Hematopoietic multipotent progenitor cell (in vitro differentiated cells): Measurements from ENCODE around the gene BICC1. TPM values are rescaled to one million over a fixed set of nuclear protein-coding genes. Genes with fewer than 3 reads are reported as not detected.

ENCODE experiments used
- DNase-seq, 3 donors: peaks; one replicate each; pipeline ENCODE4 v3.0.0-alpha.2; 2011 to 2015; ENCODE audit warnings: low read depth in 2 of 3, low spot score in 2 of 3
- total RNA-seq: library from RNA; depleted of rRNA; stranded (reverse); fragments of >200 nt; gene quantifications from one replicate; pipeline ENCODE4 v1.2.3, GENCODE V29; 2012

The BICC1 gene
- total RNA-seq, 1 donor, result 1.3 TPM

DNA sequence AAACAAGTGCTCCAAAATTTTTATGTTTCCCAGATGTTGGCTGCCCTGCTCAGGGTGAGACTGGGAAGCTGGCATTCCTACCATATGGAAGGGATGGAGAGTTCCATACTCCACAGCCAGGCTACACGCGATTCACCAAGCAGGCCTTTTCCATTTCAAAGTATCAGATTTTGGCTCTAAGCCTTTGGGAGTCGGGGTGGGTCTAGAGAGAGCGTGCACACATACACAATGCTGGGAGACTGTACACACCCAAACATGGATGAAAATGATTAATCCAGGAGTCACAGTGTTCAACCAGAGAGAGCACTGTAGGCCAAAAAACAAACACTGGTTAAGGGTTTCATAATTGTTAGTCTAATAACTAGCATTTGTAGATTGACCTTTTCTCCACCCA lies 295.0 kb downstream of the BICC1 start:
- no peak for DNase-seq

DNA sequence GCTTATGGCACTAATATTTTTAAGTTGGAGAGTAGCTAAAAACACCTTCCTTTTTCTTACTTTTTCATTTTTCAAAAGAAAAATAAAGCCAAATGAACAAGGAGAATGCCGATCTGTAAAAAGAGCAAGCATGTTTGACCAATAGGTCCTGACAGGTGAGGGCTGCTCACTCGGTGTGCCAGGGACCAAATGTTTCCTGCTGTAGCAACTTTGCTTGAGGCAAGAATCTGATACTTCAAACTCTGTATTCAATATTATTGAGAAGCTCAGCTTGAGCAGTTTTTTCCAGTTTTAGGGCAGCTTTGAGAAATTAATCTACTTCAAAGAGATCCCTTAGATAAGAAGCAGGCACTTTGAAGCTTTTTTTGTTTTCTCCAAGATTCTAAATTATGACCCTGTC lies 298.1 kb downstream of the BICC1 start:
- DNase-seq, result no peak

DNA sequence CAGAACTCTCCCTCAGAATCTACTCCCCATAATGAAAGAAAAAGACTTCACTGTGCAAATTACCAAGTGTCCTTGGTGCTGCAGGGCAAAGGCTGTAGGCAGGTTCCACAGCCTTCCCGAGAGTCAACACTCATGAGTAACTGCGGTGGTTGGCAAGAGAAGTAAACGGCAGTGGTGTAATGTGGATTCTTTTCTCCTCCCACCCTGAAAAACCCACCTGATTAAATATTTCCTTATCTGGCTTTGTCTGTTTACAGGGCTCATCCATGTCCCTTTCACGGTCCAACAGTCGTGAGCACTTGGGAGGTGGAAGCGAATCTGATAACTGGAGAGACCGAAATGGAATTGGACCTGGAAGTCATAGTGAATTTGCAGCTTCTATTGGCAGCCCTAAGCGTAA lies 300.9 kb downstream of the BICC1 start:
- no peak for DNase-seq

DNA sequence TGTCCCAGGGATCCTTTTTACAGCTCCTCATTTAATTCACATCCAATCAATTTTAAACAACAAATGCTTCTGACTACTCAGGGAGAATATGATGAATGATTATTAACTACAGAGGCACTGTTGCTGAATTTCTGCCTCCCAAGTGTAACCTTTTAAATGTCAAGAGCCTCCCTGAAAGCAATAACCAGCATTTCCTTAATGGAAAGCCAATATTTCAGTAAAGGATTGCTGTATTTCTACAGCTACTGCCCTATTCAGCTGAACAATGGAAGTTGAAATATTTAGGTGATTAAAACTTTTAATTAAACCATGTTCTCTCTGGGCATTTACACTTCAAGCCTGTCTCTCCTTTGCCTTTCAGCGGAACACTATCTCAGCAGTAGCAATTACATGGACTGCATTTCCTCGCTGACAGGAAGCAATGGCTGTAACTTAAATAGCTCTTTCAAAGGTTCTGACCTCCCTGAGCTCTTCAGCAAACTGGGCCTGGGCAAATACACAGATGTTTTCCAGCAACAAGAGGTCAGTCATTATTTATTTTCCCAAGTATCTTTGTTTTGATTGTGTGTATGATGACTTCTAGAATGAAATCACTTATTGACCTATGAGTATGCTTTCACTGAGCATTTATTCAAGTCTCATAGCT lies 304.7 kb downstream of the BICC1 start:
- no peak for DNase-seq

DNA sequence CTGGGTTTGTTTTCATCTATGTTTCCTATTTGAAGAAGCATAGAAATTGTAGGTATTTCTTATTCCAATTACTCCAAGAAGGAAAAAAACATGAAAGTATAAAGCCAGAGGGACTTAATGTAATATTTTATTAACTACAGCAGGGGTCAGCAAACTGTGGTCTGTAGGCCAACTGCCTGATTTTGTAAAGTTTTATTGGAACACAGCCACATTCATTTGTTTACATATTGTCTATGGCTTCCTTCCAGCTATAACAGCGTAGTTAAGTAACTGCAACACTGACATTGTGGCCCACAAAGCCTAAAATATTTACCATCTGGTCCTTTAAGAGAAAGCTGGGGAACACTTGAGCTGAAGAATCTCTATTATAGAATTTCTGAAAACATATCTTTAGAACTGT lies 306.2 kb downstream of the BICC1 start:
- DNase-seq, result no peak

DNA sequence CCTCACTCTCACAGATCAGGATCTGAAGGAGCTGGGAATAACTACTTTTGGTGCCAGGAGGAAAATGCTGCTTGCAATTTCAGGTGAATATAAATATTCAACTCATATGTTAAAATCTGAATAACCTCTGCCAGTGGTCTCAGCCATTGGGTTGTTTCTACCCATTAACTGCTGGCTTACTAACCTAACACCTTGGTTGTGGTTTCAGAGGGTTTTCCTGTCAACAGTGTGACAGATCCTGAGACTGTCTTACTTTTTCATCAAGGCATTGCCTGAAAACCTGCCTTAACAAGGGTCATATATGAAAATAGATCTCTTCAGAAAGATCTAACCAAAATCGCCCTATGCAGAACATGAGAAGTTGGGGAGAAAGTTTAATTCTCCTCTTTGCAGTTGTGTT lies 307.7 kb downstream of the BICC1 start:
- no peak for DNase-seq

DNA sequence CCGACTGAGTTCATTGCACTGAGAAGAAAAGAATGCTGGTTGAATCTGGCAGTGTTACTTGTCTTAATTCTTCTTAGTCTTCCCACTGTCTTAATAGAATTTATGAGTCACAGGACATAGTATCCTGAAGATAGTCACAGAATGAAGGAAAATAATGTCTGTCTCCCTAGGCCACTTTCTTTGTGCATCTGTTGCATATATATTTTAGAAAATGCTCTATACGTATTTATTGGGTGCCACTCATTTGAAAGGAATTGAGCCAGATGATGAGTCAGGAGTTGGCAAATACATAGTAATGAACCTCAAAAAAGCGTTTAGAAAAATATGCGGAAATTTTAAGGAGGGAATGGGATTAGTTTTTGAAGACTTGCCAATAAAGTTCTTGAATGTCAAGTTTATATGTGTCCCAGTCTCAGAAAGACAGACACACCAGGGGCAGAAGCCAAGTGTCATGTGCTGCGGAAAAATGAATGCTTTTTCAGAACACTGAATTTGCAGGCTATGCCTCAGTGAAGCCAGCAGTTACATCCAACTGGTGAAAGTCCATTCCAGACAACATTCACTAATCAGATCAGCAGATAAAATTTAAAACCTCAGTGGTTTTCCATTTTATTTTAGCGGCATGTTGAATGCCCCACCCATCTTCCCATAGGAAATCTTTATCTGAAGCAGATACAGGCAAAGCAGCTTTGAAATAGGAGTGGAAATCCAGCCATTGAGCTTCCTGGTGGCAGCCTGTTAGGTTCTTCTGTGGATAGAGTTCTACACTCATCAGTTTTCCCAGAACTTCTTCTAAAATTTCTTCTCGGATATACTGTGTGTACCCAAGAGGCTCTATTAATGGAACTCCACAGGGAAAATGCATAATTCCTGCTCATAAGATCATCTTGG lies 308.4 kb downstream of the BICC1 start:
- DNase-seq, result no peak

DNA sequence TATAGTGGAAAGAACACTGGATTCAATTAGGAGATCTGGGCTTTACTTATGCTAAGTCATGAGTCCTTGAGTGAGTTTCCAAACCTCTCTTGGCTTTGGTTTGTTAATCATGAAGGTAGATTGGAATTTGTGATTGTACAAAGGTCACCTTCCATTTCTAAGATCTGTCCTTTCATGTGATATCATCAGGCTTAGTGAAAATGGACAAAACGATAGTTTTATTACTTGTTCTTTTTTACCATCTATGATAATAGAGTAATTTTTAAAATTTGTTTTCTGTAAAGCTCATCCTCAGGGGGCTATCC lies 309.0 kb downstream of the BICC1 start:
- no peak for DNase-seq

DNA sequence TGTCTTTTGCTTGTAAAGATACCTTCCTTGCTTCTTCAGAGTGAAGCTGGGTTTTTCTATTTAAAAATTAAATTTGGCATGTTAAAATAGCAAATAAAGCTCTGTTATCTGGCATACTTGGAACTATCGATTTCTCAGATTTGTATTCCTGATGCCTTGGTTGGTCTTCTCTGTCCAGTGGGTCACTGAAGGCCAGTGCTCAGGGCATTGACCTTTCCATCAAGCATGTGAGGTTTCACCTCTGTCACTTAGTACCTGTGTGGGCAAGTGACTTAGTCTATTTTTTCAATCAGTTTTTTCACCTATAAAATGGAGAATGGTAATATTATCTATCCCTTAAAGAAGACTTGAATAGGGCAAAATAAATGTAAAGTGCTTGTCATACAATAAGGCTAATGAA lies 311.3 kb downstream of the BICC1 start:
- DNase-seq, result no peak

DNA sequence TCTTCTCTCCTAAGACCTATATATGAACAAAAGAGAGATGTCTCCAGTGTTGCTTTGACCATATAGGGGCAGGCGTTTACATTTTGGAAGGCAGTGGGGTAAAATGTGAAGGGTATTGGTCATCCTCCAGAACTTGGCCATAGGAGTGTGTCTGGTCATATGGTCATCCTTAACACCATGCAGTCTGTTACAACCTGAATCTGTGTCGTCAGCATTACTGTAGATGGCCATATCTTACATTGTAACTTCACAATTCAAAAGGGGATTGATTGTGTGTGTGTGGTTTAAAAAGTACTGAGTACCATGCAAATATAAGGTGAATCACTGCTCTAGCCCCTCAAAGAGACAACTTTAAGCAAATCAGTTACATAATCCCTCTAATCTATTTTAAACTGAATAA lies 311.7 kb downstream of the BICC1 start:
- DNase-seq, result no peak

DNA sequence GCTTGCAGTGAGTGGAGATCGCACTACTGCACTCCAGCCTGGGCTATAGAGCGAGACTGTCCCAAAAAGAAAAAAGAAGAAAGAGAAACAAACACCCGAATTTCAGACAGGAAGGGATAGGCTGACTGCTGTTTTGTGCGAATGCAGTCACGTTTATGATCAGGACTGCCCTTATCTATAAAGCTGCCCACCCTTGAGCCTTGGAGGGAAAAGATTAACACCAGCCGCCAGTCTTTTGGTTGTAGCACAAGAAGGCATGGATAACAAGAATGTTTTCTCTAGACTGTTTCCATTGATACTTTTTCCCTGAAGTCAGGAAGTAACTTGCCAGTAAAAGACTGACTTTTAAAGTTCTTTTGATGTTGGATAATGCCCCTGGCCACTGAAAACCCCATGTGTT lies 314.0 kb downstream of the BICC1 start:
- DNase-seq, result no peak

DNA sequence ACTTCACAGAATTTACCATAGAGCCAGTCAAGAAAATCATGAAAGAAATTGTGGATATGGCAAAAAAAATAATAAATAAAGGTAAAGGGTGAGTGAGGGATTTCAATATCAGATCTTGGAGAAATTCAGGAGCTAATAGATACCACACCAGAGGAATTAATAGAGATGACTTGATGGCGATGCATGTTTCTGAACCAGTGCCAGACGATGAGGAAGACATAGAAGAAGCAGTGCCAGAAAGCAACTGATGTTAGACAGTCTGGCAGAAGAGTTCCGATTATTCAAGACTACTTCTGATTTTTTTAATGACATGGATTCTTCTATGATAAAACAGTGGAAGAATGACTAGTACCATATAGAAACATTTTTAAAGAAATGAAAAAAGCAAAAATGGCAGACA lies 314.7 kb downstream of the BICC1 start:
- no peak for DNase-seq

DNA sequence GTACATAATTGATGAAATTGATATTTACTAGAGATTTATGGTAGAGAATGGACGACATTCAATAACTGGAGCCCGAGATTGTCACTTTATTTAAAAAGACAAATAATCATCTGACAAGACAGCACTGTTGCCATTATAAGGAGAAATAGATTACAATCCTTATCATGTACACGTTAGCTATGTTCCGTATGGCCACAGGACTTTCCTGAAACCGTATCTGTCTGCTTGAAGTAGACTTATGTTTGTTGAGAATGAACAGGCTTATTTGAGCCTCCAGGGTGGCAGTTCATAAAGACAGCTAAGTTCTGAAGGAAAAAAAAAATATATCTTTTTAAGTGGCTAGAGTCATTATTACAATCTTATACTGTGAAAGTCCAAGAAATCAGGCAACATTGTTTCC lies 317.2 kb downstream of the BICC1 start:
- DNase-seq, result no peak

DNA sequence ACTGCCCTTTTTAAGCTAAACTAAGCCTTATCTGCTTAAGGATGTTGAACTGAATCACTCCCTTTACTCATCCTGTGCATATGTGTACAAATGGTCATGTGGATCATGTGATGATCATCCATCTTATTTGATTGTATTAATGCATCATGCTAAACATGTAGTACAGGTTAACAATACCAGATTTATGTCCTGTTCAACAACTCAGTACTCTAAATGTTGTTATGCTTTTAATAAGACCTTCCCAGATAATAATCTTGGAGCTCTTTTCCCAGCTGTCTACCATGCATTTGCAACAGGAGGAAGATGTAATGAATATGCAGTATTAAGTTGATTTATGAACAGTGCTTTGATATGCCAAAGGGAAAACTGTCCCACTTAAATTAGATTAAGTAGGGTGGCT lies 318.0 kb downstream of the BICC1 start:
- DNase-seq, result no peak

DNA sequence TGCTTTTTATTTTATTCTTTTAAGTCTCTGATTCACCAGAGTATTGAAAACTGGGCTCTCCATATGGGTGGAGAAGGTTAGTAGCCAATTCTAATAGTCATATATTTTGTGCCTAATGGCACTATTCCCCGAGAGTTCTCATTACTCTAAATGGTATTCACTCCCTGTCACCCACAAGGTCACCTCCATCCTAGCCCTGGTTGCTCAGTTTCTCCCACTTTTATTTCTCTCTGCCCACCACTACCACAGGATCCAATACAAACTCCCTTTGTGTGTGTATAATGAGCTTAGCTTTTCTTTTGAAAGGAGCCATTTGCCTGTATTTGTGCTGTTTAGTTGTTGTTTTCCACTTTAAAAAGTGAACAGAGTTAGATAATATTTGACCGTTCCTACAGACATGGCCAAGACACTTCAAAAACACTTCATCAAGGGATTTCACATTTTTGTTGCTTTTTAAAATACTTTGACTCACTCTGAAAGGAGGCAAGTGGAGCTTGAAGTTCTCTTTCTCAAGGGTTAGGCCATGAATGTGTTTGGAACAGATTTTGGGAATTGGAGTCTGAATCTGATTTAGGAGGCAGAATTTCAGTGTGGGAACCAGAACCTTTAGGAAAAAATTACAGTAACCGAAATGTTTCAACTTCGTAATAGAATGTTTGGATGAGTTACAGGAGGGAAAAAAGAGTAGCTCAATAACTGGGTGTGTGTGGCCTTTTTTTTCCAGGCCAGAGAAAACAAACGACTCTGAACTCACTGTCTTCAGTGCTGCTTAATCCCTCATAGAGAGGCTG lies 321.3 kb downstream of the BICC1 start:
- DNase-seq, result no peak

DNA sequence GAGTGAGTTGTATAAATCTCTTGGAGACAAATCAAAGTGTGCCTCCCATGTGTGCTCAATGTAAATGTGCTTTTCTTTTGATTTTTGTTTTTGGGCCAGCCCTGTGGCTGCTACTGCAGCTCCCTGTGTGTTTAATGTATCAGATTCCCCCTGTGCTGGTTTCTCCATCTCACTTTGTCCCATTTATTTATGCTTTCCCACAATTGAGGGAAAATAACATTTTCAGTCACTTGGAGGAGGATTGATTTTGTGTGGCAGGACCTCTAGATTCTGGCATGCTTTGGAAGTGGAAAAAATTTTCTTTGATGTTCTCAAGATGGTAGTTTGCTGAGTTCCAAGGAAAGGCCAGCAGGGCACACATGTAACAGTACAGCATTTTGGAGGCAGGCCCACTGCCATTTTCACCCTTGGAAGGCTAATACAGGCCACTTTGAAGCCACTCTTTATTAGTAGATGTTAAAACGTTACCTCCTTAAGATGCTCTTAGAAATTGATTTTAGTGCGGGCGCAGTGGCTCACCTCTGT lies 323.6 kb downstream of the BICC1 start:
- no peak for DNase-seq

DNA sequence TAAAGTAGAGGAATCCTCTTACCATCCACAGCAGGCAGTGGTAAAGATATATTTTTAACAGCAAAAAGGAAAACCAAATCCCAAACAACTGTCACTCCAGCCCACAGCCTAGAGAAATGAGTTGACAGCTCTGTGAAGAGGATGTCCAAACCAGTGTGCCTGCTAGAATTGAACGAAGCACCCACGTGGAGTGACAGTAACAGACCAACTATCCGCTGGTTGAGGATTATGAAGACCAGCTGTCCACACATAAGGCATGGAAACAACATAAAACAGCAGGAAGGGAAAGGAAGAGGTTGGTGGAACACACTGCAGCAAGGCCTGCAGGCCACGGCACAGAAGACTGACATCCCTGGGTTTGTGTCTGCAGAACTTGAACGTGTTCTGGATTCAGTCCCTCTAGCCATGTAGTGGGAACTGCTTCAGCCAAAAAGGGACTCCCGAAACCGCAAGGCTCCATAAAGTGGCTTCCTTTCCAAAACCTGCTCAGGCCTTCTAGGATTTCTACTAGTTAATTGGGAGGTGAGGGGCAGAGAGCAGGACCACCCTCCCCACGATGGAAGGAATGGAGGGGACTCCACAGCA lies 324.4 kb downstream of the BICC1 start:
- no peak for DNase-seq

DNA sequence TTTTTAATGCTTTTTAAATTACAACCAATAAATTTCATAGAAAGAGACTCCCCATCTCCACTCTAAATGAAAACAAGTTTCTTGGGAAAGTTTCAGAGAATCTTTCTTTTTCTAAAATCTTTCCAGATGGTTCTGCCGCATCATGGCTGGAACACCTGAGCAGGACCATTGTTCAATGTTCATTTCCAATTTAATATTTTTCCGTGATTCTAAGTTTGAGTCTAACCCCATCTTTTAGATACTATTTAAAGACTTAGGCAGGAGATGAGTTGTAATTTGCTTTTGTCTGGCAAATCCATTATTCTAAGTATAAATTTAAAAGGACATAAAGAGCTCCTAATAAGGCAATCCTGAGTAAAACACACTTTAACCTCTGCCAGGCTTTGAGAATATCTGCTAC lies 325.2 kb downstream of the BICC1 start:
- DNase-seq, result no peak

DNA sequence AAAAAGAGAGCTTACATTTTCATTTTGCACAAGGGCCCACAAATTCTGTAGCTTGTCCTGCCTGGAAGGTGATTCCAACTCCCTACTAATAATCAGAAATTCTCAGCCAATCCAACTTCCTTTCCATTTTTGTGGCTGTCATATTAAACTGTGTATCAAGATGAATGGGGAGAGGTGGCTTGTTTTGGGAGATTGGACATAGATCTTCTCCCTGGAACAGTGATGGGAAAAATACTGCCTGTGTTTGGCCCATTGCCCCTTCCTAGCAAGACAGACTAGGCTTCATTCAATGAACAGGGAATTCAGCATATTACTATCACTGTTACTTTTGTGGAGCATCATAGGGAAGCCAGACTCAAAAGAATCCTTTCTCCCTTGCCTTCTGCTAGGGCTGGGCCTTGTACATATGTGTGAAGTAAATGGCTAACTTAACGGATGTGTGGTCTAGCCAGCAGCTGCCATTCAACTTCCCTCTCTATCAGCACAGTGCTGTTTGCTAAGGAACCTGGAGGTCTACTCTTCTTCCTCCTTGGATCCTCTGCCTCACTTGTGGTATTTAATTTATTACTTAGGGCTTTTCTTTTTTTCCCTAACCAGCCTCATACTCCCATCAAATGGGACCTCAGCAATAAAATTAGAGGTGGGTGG lies 326.0 kb downstream of the BICC1 start:
- peak in 1 of 3 donors; percentile 2 for DNase-seq

DNA sequence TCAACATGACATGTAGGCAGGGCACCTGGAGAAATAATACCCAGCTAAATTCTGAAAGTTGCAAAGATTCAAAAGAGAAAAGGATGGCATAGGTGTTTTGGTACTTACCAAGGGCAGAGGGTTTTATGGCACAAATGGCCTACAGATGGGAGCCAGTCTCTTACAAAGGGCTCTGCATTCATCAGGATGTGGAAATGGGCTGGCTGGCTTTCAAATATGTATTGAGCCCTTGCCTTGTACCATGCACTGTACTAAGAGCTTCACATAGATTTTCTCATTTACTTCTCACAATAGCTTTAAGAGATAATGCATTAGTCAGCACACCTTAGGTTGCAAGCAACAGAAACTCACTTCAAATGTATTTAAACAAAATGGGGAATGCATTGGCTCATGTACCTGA lies 327.1 kb downstream of the BICC1 start:
- DNase-seq, result no peak
